NCI-H2081 (cell line): ENCODE data around the gene BEX3.
"Not testable (repeated sequence)": the region's sequence is repeated elsewhere in the genome, so short reads cannot be mapped to it uniquely, and the experiment has no call there.

Source experiments
- DNase-seq, 2 experiments: peaks; one replicate each; lab custom pipeline; 2025; lab: John Stamatoyannopoulos, UW

Gene BEX3

DNA sequence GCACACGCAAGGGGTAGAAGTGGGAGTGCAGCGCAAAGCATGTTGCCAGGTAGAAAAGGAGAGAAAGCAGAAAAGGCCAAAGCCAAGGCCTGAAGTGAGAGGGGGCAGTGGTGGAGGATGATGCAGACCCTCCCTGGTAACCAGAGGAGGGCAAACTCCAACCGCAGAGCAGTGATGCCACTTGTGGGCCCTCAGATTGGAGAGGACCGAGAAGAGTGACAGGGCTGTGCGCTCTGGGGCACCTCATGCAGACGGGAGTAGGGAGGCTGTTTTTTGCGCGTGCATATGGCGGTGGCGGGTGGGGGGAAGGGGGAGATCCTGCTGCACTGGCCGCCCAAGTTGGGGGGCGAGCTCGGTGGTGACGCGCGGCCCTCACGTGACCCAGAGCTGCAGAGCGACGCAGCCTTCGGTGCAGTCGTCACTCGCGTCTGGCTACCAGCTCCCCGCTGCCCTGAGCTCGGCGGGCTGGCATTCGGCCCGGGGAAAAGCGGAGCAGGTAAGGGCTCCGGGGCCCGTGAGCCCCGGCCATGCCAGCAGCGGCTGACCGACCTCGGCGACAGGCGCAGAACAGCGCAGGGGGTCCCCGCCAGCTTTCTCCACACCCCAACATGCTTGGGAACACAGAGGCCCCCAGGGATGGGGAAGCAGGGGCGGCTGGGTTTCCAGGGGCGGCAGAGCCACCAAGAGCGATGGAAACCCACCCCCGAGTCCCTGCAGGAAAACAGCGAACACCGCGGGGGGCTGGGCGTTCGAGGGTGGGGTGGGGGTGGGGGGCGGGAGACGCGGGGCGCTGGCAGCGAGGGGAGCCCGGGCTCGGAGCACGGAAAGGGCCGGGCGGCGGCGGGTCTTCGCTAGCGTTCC is at the start of gene BEX3:
Gene BEX3, plus strand, starts transcription at position 421 of the 861 bp plus-strand sequence. CDS start 984 bp downstream, outside the sequence.
- DNase-seq, result peak; percentile 84 to 88

DNA sequence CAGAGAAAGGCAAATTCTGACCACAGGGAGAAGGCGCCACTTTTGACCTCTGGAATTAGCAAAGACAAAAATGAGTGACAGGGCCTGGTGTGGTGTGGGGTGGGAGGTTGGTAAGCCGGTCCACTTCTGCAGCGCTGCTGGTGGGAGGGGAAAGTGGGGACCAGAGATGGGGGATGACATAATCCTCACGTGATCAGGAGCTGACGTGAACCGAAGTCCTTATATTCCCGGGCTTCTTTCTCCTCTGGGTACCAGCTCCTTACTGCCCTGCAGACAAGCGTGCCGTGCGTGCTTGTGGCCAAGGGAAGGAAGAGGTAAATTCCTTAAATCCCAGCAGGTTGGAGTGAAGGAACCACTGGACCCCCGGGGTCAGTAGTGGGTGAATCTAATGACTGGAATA is 46.3 kb upstream of the BEX3 start, which contains the start of gene TCEAL7:
Gene TCEAL7, plus strand, starts transcription at position 249 of the 400 bp plus-strand sequence. CDS start 1,165 bp downstream, outside the sequence.
- DNase-seq, result no peak

DNA sequence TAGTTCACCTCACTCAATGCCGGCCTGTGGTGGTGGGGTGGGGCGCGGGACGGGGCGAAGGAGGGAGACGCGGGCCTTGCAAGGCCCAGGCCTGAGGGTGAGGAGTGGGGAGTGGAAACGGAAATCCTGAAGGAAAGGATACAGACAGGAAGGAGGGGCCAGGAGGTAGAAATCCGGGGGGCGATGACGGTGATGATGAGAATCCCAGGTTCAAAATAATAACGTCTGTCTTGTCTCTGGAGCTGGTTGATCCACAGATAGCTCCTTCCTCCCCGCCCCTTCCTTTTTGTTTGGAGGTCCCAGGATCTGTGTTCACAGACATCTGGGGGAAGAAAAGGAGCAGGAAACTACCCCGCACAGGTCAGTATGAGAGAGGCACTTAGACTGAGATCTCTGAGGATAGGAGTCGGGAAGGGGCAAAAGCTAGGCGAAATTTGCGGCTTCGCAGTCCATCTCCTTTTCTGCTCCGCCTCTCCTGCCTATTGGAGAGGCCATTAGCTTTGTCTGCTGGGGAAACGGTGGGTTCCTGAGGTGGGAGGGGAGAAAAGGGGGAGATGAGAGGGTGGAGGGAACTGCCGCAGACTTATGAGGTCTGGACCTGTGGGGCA is 45.6 kb upstream of the BEX3 start:
- DNase-seq, result no peak

DNA sequence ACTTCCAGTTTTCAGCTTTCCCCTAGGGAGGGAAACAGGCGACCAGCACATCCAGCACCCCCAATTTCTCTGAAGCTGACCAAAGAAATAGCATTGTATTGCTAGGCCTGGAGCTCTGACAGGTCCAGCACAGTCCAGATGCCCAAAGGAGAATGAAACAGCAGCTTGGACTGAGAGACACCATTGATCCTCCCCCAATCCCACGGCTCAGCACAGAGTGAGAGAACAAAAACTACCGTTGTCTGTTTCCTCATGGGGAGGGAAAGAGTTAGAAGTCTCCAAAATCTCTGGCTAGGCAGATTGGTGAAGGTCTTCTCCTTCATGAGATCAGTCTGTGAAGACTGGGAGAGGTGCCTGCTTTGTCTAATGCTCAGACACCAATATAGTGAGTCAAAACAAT is 37.7 kb upstream of the BEX3 start:
- DNase-seq, result no peak

DNA sequence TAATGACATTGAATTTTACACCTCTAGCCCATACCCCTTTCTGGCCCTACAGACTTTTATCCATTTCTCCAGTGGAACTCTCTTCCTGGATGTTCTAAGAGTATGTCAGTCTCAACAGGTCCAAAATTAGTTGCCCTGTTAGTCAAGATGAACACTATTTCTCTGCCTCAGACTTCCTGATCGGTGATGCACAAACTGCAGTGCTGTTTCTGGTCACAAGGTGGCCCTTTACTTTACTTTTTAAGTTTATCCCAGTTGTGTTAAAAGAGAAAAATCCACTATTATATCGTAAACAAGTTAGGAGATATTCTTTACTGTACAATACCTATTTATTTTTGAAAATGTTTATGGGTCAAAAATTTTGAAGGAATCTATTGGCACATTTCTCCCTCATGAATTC is 33.2 kb upstream of the BEX3 start:
- DNase-seq, result peak; percentile 10 to 21

DNA sequence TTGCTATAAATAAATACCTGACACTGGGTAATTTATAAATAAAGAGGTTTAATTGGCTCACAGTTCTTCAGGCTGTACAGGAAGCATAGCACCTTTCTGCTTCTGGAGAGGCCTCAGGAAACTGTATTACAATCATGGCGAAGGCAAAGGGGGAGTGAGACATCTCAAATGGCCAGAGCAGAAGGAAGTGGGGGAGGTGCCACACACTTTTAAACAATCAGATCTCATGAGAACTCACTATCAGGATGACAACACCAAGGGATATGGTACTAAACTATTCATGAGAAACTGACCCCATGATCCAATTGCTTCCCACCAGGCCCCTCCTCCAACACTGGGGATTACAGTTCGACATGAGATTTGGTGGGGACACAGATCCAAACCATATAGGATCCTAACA is 31.7 kb upstream of the BEX3 start:
- DNase-seq, result no peak

DNA sequence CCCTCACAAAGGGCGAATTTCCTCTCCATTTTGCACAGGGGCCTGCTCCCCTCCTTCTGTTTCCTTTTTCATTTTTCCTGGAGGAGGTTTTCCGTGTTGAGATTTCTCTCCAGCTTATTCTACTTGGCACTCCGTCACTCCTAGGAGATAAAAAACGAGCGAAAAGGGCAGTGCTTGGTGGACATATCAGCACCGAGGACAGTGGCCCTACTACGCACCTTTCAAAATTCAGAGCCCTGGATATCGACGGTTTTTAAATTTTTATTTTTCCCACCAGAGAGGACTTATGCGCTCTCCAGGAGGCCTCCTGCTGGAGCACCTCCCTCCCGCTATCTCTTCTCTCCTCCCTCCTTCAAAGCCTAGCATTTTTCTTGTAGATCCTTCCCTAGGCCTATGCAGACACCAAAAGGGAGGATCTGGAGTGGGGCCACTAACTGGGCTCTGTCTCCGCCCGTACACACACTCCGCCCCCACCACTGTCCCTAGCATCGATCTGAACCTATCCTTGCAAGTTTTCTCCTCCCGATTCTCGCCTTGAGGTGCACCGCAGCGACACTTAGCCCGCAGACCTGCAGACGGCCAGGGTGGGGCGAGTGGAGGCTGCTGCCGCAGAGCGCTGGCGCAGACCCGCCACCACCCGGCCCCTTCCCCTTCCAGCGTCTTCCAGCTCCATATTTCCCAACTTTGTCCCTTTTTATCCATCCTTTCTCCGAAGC is 28.5 kb upstream of the BEX3 start:
- no peak for DNase-seq

DNA sequence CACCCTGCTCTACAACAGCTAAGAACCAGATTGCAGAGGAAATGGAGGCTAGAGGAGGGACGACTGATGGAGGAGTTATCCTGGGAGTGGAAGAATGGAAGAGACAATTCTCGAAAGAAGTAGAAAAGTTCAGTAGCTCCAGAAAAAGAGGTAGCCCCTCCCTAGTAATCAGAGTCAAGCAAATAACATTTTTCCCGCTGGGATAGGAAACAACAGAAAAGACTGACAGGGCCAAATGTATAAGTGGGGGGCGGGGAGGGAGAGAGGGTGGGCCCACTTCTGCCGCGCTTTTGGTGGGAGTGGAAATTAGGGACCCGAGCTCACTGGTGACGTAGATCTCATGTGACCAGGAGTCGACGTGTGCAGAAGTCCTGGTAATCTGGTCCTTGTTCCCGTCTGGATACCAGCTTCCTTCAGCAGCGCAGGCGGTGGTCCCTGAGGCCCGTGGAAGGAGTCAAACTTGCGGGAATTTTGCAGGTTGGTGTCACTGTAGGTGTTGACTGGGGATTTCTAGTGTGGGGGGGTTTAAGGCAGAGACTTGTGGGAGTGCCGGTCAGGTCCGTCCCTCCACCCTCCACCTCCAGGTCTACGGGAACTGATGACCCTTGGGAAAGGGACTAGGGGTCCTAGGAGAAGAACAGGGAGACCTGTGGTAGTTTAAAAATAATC is 20.1 kb upstream of the BEX3 start, which contains the start of gene TCEAL9:
Gene TCEAL9, plus strand, starts transcription at position 377 of the 669 bp plus-strand sequence. CDS start 1,179 bp downstream, outside the sequence.
- peak; percentile 83 to 88 for DNase-seq

DNA sequence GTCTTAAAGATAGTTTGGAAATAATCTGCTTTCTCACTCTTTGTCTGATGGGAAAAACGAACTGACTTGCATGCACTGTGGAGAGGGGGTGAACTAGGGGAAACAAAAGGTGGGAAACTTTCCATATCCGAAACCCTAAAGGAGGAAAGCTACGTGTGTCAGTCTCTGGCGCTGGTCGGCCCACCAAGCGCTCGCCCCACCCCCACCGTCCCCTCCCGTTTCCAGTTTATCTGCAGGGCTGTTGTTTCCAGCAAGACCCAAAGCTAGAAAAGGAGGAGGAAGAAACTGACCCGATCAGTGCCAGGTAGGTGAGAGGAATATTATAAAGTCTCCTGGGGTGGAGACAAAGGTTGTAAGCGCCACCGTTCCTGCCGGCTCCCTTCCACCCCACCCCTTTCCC is 19.5 kb upstream of the BEX3 start:
- DNase-seq, result peak in 1 of 2 experiments; percentile 24

DNA sequence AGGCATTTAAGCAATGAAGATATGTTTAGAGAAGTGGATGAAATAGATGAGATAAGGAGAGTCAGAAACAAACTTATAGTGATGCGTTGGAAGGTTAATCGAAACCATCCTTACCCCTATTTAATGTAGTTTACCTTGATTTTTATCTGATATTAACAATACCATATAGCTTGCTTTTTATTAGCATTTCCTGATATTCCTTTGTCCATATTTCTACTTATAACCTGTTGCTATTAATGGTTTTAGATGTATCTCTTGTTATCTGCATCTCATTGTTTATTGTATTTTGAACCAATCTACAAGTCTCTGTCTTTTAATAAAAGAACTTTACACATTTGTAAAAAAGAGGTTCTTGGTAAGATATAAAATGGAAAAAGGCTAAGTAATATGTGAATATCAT is 18.5 kb upstream of the BEX3 start:
- no peak for DNase-seq

DNA sequence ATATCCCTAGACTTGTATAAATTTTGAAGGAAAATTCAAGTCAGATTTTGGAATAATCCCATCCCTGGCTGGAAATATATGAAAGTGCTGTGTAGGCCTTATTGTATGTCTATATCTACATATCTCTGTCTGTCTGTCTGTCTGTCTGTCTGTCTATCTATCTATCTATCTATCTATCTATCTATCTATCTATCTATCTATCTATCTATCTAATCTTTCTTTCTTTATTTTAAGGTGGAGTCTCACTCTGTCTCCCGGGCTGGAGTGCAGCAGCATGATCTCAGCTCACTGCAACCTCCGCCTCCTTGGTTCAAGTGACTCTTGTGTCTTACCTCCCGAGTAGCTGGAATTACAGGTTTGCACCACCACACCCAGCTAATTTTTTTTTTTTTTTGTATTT is 16.7 kb upstream of the BEX3 start:
- not testable (repeated sequence) for DNase-seq

DNA sequence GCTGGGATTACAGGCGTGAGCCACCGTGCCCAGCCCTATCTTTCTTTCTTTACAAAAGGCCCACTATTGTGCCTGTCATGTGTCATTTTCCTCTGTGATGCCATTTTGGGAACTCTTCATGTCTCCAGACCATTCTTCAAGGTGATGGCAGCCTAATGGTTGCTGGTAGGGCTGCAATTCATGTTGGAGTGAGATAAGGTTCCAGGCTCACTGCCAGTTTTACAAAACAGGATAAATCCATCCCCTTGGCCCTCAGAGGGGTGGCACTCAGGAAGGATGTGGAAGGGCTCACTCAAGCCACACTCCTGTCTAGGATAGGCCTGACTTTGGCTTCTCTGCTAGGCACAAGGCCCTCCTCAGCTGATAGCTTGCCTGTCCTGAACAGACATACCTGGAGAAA is 16.2 kb upstream of the BEX3 start:
- DNase-seq, result no peak

DNA sequence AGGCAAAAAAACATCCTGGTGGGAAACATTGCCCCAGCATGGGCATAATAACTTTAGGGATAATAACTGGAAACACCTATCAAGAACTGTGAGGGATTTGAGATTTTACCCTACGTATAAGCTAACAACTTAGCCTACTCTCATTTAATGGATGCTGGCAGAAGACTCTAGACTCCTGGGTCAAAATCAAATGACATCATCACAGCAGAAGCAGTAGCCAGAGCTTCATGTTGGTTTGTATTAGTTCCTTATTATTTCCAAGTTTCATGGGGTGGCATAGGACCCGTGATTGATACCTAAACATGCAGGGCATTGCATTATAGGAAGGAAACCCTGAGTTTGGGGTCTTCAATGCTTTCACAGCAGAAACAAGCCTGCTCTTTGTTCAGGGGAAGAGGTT is 15.4 kb upstream of the BEX3 start:
- no peak for DNase-seq

DNA sequence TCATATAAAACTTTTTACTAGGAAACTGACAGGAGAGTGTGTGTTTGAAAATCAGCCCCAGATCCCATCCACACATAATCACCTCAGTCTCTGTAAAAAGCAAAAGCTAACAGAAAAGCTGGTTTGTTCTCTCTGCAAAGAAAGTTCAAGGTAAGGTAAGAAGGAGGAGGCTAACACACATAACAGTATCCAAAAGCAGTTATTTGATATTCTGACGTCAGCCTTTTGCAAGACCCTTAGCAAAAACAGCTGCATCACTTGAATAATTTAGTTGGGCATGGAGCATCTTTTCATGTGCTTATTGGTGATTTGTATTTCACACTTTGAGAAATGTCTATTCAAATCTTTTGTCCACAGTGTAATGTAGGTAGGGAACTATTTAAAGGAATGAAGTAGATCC is 14.5 kb upstream of the BEX3 start:
- DNase-seq, result no peak

DNA sequence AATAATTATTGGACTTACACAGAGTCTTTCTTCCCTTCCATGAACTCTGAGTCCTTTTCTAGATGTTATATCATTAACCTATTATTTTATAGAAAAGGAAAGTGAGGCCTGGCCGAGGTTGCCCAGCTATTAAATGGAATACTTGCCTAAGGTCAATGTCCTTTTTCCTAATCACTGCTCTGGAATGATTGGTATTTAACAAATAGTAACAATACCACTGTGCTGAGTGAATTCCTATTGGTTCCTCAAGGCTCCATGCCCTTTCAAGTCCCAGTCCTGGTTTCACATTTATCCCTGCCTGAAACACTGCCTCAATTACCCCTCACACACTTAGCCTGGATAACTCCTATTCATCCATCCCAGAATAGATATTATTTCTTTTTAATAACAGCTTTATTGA is 13.9 kb upstream of the BEX3 start:
- DNase-seq, result no peak

DNA sequence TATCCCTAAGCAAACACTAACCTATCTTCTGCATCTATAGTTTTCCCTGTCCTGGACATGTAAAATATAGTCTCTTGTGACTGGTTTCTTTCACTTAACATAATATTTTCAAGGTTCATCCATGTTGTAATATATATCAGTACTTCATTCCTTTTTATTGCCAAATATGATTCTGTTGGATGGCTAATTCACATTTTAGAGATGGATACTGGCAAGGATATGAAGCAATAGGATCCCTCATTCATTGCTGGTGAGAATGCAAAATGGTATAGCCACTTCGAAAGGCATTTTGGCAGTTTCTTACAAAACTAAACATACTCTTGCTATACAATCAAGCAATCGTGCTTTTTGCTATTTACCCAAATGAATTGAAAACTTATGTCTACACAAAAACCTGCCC is 13.3 kb upstream of the BEX3 start:
- DNase-seq, result no peak

DNA sequence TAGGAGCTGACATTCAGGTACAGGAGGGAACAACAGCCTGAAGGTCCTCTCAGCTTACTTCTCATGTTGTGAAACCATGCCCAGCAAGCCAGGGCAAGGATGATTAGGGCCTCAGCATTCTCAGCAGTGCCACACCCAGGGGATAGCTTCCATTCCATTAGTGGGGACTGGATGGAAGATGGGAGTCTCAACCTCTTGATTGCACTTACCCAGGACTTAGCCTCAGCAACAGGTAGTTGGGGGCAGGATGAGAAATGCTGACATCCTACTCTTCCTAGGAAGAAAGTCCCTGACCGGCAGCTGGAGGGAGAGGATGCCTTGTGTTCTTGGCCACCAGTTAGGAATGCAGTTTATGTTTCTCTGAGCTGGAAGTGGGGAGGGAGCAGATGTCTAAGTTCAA is 8.8 kb upstream of the BEX3 start:
- no peak for DNase-seq

DNA sequence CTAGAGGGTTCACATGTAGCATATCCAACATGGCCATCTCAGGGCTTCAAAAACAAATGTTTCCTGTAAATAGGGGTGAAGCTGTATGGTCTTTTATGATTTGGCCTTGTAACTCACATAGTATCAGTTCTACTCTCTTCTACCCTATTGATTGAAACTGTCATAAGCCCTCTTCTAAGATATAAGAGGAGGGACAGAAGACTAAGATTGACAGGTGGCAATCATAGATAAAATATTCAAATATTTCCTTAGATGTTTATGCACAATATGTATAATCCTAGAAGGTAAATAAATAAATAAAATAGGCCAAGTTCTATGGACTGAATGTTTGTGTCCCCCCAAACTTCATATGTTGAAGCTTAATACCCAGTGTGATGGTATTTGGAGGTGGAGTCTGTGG is 6.9 kb upstream of the BEX3 start:
- no peak for DNase-seq

DNA sequence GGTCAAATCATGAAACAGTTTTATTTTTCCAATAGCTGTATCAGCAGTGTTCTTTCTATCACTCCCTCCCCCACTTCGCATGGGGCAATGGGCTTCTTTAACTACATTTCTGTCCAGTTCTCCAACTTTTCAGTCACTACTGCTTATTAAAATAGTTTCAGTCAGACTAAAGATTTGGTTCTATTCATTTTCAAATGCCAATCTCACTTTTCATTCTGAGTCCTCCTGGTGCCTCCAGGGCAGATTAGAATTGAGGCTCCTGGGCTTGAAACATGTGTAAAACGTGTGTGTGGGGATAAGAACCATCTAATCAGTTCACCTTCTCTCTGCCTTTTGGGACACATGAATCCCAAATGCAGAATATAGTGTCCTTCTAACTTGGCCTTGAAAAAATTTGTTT is 3.5 kb upstream of the BEX3 start:
- DNase-seq, result no peak

DNA sequence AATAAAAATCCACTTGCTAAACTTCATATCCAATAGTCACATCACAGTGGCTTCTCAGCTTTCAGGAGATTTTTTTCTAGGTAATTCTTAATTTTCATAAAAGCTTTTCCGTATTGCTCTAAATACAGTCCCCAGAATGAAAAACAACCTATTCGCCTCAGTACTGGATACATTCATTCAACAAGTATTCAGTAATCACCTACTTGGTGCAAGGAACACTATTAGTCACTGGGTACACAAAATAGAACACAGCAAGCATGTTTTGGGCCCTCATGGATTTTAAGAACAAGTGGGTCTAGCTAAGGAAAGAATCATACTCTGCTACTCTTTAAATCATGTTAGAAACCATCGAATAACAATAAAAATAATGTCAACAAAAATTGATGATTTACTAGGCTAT is 2.8 kb upstream of the BEX3 start:
- DNase-seq, result no peak

DNA sequence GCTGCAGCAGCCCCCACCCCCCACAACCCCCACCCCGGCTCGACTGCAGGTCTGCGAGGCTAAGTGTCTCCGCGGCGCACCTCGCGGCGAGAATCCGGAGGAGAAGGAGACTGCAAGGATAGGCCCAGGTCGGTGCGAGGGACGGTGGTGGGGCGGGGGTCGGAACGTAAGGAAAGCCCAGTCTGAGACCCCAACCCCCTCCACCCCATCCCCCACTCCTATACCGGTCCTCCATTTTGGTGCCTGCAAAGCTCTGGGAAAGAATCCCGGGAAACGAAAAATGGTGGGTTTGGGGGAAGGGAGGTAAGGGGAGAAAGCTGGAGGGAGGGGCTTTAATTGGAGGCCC is 614 bp downstream of the BEX3 start:
- peak; percentile 66 to 71 for DNase-seq

DNA sequence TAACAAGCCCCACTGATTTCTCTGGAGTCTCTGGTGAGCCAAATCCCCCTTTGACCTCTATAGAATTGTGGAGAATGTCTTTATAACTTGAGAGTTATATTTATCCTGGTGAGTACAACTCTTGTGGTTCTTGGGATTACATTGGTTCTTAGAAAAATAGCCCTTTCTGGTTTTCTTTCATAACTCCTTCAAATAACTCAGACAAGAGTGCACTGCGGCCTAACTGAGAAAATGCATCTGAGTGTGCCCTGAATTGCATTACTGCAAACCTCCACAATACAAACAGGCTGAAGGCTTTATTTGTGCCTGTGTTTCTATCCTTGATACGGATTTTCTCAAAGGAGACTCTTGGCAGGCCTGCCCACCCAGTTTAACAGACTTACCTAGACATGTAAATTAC is 2.7 kb downstream of the BEX3 start:
- DNase-seq, result no peak
